HG03108 (cell line): ENCODE measurements around the gene TSN.

ENCODE experiments used
- ATAC-seq: cut with Tn5 transposase; IDR thresholded peaks from one replicate; pipeline ENCODE4 v1.9.1; 2021; ENCODE audit warnings: moderate library complexity; ENCODE audit not compliant: unreplicated experiment

TSN gene

DNA sequence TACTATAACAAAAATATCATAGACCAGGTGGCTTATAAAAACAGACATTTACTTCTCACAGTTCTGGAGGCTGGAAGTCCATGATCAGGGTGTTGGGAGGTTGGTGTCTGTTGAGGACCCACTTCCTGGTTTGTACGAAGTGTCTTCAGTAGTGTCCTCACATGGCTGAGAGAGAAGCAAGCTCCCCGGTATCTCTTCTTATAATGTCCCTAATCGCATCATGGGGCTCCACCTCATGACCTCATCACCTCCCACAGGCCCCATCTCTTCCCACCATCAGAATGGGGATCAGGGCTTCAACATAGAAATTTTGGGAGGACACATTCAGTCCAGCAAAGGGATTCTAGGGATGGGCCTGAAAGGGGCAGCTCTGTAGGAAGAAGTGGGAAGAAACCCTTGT lies 14.0 kb upstream of the TSN start:
- no peak for ATAC-seq

DNA sequence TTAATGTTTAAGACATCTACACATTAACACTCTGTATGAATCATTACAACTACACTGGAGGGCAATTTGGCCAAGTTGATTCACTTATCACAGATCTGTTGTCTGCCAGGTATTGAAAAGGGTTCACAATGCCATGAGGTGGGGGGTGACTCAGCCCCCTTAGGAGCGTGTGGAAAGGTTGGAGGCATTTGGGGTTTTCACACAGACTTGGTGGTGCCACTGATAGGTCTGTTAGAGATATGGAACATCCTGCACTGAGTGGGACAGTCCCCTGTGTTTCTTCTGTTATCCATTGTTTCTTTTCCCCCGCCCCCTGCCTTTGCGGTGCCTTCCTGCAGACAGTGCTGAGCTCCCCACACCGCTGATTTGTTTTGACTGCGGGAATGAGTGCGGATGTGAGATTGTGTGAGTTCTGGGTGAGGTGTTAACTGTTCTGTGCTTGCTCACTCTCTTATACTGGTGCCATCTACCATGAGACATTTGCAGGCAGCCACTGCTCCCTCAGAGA lies 9.3 kb upstream of the TSN start:
- no peak for ATAC-seq

DNA sequence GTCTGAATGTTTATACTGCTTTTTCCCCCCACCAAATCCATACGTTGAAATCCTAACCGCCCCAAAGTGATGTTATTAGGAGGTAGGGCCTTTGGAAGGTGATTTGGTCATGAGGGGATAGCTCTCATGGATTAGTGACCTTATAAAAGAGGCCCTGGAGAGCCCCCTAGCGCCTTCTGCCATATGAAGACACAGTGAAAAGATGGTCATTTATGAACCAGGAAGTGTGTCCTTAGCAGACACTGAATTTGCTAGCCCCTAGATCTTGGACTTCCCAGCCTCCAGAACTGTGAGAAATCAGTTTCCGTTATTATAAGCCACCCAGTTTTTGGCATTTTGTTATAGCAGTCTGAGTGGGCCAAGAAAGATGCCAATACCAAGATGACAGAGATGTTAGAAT lies 7.2 kb upstream of the TSN start:
- no peak for ATAC-seq

DNA sequence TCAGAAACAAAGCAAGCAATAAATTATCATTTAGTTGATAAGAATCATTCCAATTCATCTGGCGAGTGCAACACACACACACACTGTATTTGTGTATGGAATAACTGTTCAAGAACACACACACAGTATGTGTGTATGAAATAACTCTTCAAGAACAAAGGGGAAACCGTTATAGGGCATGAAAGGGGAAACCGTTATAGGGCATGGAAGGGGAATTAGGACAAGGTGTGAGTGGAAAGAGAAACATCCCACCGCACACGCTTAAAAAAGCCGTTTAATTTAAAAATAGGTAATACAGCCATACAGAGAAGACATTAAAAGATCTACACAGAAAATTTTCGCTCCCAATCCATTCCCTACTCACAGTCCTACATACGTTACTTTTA lies 607 bp upstream of the TSN start:
- no peak for ATAC-seq

DNA sequence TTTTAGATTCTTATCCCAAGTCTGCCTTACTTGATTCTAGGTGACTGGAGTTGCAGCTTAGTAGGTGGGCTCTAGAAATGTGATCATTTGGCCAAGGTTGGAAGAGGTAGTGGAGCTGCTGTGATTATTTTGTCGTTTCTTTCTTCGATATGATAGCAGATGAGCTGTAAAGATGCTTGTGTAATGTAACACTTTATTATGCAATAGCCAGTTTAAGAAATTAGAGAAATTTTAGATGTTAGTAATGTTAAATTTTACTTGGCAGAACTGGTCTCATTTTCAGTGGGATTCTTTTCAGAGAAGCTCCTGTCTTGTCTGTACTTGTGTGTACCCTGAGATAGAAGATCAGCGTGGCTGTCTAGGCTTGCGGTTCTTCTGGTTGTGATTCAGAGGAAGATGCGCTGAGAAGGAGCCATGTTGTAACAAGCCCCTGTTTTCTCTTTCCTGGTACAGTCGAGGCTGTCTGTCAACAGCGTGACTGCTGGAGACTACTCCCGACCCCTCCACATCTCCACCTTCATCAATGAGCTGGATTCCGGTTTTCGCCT lies 9.3 kb downstream of the TSN start:
- no peak for ATAC-seq

DNA sequence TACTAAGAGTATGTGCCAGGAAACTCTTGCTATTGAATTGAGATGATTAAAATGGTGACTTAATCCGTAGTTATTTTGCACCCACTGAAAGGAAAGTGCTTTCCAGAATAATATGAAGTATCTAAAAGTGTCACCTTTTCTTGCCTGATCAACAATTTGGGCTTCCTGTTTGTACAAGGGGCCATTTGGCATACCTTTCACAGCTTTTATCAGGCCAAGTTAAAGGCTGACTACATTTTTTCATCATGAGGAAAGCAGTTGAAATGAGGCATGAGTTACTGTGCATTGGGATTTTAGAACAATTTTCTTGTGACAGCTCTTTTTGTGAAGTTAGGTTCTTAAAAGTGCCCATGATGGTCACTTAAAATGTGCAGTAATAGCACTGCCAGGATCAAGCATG lies 11.2 kb downstream of the TSN start:
- ATAC-seq: no peak

DNA sequence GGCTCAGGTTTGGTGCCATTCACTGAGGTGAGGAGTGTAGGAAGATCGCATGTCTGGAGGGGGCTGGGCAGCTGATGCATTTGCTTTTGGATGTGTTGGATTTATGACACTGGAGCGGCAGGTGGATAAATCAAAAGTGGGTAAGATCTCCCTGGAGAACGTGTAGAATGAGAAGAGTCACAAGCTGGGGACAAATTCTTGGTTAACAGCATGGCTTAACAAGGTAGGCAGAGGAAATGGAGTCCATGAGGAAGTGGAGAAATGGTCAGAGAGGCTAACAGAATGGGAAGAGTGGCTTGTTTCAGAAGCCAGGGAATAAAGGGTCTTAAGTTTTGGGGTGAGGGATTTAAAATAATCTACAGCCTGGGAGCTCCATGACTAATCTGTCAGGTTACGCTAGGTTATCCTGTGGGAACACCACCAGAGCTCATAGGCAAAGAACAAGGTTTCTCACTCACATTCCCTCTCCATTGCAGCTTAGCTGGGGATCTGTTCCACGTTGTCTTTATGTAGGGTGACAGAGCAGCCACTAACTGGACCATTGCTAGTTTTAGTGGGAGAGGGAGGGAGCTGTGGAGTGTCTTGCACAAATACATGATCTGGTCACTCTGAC lies 12.8 kb downstream of the TSN start:
- no peak for ATAC-seq

DNA sequence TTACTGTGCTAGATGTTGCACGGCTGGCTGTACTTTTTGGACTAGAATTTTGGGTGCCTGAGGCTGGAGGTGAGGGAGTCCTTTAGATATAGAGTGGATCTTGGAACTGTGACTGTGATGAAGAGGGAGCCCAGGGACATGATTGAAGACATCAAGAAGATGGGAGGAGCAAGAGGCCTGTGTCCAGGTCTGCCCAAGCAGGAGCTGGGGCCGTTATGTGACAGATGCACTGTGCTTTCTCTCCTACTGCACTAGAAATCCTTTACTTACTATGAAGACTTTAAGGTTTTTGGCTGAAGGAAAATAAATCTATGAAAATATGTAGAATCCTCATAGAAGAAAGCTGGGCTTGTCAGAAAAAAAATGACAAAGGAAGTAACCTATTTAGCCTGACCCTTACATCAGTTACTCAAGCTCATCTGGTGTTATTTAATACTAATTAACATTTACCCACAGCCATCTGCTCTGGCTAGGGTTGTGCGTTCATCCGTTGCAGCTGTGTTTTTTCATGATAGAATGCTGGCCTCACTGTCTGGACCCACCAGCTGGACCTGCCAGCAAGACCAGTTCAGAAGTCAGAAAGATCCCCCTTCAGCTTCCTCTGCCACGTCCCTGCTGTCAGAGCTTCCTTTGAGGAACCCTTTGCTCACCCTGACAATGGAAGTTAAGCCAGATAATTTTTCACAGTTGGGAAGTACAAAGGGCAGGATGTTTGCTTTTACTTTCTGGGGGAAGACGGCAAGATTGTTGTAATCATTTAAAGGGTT lies 16.7 kb downstream of the TSN start:
- ATAC-seq: no peak

DNA sequence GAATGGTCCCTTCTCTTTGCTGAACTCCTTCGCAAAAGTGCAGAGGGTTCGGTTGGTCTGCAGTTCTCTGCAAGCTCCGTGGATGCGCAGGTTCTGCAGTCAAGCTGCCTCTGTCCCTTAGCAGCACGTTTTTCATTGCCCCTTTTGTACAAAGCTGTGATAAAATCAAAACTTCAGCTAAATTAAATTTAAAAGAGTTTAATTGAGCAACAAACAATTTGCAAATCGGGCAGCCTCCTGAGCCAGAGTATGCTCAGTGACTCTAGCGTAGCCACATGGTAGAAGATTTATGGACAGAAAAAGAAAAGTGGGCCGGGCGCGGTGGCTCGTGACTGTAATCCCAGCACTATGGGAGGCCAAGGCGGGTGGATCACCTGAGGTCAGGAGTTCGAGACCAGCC lies 18.8 kb downstream of the TSN start:
- no peak for ATAC-seq

DNA sequence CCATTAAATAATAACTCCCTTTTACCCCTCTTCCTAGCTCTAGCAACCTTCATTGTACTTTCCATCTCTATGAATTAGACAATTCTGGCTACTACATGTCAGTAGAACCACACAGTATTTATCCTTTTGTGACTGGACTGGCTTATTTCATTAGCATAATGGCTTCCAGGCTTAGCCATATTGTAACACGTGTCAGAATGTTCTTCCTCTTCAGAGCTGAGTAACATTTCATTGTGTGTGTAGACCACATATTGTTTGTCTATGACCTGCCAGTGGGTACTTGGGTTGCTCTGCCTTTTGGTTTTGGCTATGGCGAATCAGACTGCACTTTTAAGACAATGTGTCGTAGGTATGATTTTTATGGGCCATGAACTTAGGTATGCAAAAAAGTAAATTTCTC lies 20.9 kb downstream of the TSN start:
- ATAC-seq: no peak

DNA sequence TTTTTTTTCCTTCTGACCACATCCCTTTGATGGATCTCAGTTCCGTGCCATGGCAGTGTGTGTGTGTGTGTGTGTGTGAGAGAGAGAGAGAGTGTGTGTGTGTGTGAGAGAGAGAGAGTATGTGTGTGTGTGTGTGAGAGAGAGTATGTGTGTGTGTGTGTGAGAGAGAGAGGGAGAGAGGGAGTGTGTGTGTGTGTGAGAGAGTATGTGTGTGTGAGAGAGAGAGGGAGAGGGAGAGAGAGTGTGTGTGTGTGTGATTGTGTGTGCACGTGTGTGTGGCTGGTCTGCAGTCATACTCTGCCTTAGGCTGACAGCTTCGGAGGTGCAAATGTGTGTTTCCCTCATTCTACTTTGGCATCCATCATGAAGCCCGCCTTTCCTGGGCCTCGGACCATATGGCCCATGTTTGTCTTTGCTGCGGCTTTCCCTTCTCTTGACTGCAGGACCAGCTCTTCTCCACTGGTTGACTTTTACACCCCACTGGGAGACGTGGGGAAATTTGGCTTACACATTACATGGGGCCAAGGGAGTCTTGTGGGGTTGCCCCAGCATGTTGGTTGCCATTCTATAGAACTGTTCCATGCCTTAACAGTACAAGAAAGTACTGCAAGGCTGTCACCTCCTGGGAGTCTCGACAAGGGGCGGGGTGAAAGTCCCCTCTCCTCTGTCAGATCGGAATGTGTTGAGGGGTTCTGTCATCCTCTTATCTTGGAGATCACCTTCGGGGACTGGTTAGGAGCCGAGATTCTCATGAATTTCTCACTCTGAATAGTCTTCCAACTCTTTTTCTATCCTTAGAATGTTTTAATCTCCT lies 21.6 kb downstream of the TSN start:
- no peak for ATAC-seq

DNA sequence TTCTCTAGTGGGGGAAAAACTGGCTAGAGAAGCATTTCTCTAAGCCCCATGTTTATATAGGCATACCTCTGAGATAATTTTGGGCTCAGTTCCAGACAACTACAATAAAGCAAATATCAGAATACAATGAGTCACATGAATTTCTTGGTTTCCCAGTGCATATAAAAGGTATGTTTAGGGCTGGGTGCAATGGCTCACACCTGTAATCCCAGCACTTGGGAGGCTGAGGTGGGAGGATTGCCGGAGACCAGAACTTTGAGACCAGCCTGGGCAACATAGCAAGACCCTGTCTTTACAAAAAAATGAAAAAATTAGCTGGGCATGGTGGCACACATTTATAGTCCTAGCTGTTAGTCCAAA lies 22.2 kb downstream of the TSN start:
- ATAC-seq: no peak

DNA sequence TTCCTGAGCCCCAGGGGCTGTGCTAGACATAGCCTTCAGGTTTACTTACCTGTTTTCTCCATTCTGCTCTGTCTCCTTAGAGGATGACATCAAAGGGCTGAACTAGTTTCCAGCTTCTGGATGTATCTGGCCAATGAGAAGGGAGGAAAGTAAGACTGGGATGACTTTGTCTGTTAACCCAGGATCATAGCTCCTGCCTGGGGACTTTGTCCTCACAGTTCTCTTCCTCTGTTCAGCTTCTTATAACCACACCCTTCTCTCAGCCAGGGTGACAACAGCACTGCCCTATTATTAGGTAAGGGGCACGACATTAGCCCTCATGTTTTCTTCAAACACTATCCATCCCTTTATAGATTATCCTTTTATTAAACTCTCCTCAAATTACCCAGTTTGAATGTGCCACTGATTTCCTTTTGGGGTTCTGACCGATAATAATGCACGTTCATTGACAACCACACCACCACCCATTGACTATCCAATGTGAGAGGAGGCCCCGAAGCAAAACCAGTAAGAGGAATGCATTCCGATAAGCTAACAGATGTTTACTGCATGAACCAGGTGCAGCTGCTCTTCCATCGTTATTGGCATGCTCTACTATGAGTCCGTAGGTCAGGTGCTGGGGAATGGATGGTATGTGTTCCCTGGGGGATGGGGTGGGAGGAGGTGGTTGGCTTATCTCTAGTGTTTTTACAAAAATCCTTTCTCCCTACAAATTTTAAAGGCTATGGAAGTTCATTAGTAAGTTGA lies 23.5 kb downstream of the TSN start:
- no peak for ATAC-seq

DNA sequence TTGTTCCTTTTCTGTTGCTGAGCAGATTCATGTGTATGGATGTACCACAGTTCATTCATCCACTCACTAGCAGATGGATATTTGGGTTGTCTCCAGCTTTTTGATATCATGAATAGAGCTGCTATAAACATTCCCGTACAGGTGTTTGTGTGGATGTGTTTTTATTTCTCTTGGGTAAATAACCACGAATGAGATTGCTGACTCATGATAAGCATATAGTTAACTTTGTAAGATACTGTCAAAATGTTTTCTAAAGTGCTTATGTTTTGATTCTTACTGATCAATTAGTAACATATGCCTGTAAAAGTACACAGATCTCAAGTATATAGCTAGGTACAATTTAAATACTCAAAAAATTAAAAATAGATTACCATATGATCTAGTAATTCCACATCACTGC lies 27.7 kb downstream of the TSN start:
- no peak for ATAC-seq

DNA sequence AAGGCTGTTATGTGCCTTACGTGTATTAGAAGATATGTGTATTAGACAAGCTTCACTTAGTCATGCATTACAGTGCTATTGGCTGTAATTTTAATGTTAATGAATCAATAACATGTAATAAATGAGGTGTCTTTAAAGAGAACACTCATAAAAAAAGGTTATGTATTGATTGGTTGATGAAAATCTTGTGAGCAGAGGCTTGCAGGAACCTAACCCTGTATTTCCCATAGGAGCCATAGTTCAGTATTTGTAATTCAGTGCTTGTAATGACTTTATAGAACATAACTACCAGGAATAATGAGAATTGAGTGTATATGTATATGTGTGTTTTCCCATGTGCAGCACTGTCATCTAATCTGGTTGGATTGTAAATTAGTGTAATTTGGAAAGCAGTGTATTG lies 33.2 kb downstream of the TSN start:
- no peak for ATAC-seq

DNA sequence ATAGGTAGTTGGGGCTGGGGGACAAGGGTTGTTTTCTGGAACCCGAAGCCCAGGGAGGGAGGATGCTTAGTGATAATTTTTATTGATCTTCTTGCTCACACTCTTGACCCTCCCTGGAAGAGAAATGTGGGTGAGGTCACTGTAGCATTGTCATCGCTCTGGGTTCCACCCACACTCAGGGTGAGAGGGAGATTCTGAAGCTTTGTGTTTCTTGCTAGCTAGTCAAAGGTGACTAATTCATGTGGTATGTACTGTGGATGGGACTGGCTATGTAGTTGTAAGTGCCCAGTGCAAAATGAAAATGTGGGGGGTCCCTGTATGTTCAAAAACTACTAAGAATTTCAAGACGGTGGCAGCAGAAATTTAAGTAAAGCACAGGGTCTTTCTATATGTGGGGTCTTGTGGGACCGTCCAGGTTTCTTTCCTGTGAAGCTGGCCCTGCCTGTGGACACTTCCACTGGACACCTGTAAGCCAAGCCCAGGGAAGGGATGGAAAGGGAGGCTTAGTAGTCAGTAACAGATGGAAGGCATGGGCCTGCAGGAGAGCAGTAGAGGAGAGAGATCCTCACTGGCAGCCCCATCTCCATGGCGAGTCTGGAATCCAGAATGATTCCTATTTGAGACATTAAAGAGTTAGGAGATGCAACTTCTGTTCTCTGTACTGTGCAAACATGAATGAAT lies 35.0 kb downstream of the TSN start:
- ATAC-seq: no peak

DNA sequence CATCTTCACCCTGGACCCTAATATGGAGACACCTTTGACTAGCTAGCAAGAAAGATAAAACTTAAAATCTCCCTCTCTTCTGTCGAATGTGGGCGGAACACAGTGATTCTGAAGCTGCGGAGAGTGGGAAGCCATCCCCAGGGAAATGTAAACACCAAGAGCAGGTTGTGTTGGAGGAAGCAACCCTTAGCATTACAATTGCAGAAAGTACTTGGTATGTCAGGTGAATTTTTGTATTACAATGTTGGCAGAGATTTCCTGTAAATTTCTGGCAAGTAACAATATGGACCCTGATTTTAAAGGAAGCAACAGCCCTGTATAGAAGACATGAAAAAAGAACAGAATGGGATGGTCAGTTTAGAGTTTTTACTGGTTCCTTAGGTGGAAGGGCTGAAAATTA lies 35.8 kb downstream of the TSN start:
- ATAC-seq: no peak

DNA sequence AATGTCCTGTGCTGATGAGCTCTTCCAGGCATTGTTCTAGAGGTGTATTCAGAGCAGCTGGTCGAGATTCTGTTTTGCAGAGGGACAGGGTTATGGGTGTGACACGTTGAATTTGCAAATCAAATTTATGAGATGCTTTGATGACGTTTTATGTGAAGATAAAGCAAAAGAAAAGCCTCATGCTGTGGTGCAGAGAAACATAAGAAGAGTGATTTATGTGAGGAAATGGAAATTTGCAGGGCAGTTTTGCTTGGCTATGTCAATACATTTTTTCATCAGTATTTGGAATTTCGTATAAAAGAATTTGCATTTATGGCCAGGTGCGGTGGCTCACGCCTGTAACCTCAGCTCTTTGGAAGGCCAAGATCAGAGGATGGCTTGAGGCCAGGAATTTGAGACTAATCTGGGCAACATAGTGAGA lies 36.4 kb downstream of the TSN start:
- ATAC-seq: no peak

DNA sequence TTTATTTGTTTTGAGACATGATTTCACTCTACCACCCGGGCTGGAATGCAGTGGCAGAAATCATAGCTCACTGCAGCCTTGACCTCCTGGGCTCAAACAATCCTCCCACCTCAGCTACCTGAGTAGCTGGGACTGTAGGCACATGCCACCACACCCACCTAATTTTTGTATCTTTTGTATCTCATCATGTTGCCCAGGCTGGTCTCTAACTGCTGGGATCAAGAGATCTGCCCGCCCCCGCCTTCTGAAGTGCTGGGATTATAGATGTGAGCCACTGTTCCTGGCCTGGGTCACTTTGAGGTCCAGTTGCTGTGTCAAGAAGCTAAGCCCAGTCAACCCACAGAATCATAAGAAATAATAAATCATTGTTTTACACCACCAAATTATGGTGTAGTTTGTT lies 38.4 kb downstream of the TSN start:
- ATAC-seq: no peak

DNA sequence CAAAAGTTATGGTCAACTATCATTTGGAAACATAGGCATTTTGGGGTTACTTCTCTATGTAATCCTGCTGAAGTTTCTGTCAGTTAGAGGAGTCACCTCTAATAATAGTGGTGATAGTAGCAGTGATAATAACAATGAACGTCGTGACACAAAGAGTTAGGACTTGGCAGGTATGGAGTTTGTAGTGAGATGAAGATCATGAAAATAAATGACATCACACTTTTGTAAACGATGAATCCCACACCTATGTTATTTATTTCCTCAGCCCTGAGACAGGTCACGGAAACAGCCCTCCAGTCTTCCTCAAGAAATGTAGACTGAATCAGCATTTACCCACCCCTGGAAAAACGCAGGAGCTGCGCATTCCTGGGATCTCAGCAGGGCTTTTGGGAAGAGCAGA lies 38.8 kb downstream of the TSN start:
- no peak for ATAC-seq
